ENCODE measurements around the gene BGLAP.

- no peak for TF ChIP-seq ZNF274 (IDR thresholded peaks at IDR 0.05; ENCODE audit: low read length)
- no peak for TF ChIP-seq ZNF274 (tag by site-specific recombination; IDR thresholded peaks at IDR 0.05; ENCODE audit: borderline replicate concordance)
- TF ChIP-seq ZNF280C (tag by site-specific recombination; IDR thresholded peaks at IDR 0.05), result no peak
- no peak for TF ChIP-seq ZNF677 (tag by site-specific recombination; IDR thresholded peaks at IDR 0.05)
- TF ChIP-seq ZNF335 (tag by site-specific recombination; conservative IDR thresholded peaks at IDR 0.05), result no peak
- no peak for TF ChIP-seq CTCF (tag by site-specific recombination; IDR thresholded peaks at IDR 0.05)
- TF ChIP-seq YY1 (tag by site-specific recombination; IDR thresholded peaks at IDR 0.05), result no peak
- no peak for TF ChIP-seq ZBTB17 (tag by site-specific recombination; IDR thresholded peaks at IDR 0.05)
- TF ChIP-seq ZNF114 (tag by site-specific recombination; IDR thresholded peaks at IDR 0.05), result no peak
- TF ChIP-seq ZNF623 (tag by site-specific recombination; IDR thresholded peaks at IDR 0.05), result no peak
- no peak for TF ChIP-seq ZNF488 (tag by site-specific recombination; IDR thresholded peaks at IDR 0.05)
- no peak for TF ChIP-seq GLIS2 (tag by site-specific recombination; IDR thresholded peaks at IDR 0.05)
- no peak for TF ChIP-seq BCL11A (tag by site-specific recombination; IDR thresholded peaks at IDR 0.05; ENCODE audit: low read depth)
- no peak for TF ChIP-seq KLF16 (tag by site-specific recombination; IDR thresholded peaks at IDR 0.05)
- no peak for TF ChIP-seq ZNF391 (tag by site-specific recombination; IDR thresholded peaks at IDR 0.05; ENCODE audit: borderline replicate concordance, low read depth)
Observed at GRCh38 chr1:156217871-156218270, 24.1 kb upstream of the BGLAP start.

All from HEK293 (cell line).